Testis (tissue), 2 donors: ENCODE results near the gene ITPKC.

ENCODE experiments used
- CTCF ChIP-seq, 3 experiments: fragments of 450-650 bp in 2 of 3; fragments of 200-600 bp in 1 of 3; sonication (generic) in 1 of 3; IDR thresholded peaks; one replicate each; pipeline ENCODE4 v1.5.1; 2016 to 2019; ENCODE audit warnings: antibody characterized with exemption in 3 of 3, mild to moderate bottlenecking in 2 of 3, moderate library complexity in 1 of 3
- POLR2A ChIP-seq: fragments of 450-650 bp; IDR thresholded peaks from one replicate; pipeline ENCODE4 v1.6.1; 2017; ENCODE audit warnings: antibody characterized with exemption, mild to moderate bottlenecking, moderate library complexity

GRCh38 chr19:40697007-40697406, 19.9 kb upstream of the ITPKC start:
- TF ChIP-seq POLR2A (no peak), CTCF (IDR thresholded peaks at IDR 0.05) (no peak)
